ENCODE data around the gene CD83.

The CD83 gene

DNA sequence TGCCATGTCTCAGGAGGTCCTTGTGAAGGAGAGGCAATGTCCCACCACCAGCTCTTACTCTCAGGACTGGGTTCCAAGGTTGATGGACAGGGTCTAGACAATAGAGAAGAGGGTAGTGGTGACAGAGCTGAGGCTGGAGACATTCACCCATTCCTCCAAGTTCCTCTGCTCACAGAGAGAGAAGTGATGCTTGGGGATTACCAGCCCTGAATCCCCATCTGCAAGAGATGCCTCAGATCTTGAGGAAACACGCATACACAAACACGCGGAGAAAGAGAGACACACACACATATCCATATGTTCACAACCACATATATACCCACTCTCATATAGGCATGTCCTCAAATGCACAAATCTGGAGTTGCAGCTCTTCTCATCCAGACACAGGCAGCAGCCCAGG, 15.2 kb upstream of the CD83 start:
- Histone ChIP-seq H4K20me1 (ENCODE audit: control insufficient read depth, insufficient read depth, low read depth, low read length) (no peaks in the 10 kb centered on the region), H3F3A (ENCODE audit: control insufficient read depth, insufficient read depth) (no peaks in the 10 kb centered on the region), H3K9me3 (ENCODE audit: control insufficient read depth, insufficient read depth, low read length) (peaks cover 8% of the 10 kb centered on the region), H3K27me3 (ENCODE audit: control insufficient read depth, low read length) (no peaks in the 10 kb centered on the region), H3K9me2 (replicated peaks; ENCODE audit: control insufficient read depth, low read length) (no peaks in the 10 kb centered on the region), H3K27ac (ENCODE audit: low read depth, low read length) (no peak overlapping the region), H3K36me3 (ENCODE audit: control insufficient read depth, low read length) (peaks cover 7% of the 10 kb centered on the region), H3K4me1 (ENCODE audit: control insufficient read depth, low read length) (peaks cover 57% of the 10 kb centered on the region), H3K79me2 (ENCODE audit: control insufficient read depth, low read length) (no peaks in the 10 kb centered on the region), H3K4me3 (ENCODE audit: low read length) (no peak overlapping the region), H3K4me2 (ENCODE audit: low read length) (no peak overlapping the region)
- no peak for TF ChIP-seq EZH2phosphoT487 (IDR thresholded peaks at IDR 0.05; ENCODE audit: borderline replicate concordance, low read length)
- TF ChIP-seq, protein P1, sequence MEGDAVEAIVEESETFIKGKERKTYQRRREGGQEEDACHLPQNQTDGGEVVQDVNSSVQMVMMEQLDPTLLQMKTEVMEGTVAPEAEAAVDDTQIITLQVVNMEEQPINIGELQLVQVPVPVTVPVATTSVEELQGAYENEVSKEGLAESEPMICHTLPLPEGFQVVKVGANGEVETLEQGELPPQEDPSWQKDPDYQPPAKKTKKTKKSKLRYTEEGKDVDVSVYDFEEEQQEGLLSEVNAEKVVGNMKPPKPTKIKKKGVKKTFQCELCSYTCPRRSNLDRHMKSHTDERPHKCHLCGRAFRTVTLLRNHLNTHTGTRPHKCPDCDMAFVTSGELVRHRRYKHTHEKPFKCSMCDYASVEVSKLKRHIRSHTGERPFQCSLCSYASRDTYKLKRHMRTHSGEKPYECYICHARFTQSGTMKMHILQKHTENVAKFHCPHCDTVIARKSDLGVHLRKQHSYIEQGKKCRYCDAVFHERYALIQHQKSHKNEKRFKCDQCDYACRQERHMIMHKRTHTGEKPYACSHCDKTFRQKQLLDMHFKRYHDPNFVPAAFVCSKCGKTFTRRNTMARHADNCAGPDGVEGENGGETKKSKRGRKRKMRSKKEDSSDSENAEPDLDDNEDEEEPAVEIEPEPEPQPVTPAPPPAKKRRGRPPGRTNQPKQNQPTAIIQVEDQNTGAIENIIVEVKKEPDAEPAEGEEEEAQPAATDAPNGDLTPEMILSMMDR (IDR thresholded peaks at IDR 0.05; ENCODE audit: low read depth, low read length, poor library complexity, severe bottlenecking) = no peak

DNA sequence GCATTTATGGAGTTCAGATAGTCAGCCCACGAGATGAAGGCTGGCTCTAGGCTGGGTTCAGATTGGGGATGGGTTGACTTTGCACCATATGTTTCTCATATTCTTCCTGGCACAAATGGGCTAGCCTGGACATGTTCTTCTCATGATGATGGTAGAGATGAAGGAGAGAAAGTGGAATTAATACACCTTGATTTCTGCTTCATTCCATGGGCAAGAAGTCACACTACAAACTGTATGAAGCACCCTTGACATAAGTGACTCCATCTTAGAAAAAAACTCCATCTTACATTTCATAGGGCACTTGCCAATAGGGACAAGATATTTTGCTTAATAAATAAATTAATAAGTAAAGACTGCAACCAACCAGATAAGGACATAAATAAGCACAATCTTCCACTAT, 12.0 kb upstream of the CD83 start:
- Histone ChIP-seq H3K27ac (ENCODE audit: low read depth, low read length) (no peak overlapping the region), H3K27me3 (ENCODE audit: control insufficient read depth, low read length) (no peaks in the 10 kb centered on the region), H3K4me3 (ENCODE audit: low read length) (no peak overlapping the region), H3K79me2 (ENCODE audit: control insufficient read depth, low read length) (no peaks in the 10 kb centered on the region), H3K4me2 (ENCODE audit: low read length) (no peak overlapping the region), H3K9me2 (replicated peaks; ENCODE audit: control insufficient read depth, low read length) (no peaks in the 10 kb centered on the region), H3K36me3 (ENCODE audit: control insufficient read depth, low read length) (peaks cover 10% of the 10 kb centered on the region), H3F3A (ENCODE audit: control insufficient read depth, insufficient read depth) (peaks cover 20% of the 10 kb centered on the region), H4K20me1 (ENCODE audit: control insufficient read depth, insufficient read depth, low read depth, low read length) (no peaks in the 10 kb centered on the region), H3K4me1 (ENCODE audit: control insufficient read depth, low read length) (peaks cover 62% of the 10 kb centered on the region), H3K9me3 (ENCODE audit: control insufficient read depth, insufficient read depth, low read length) (peaks cover 12% of the 10 kb centered on the region)
- TF ChIP-seq EZH2phosphoT487 (IDR thresholded peaks at IDR 0.05; ENCODE audit: borderline replicate concordance, low read length) = no peak
- TF ChIP-seq, protein P1 (IDR thresholded peaks at IDR 0.05; ENCODE audit: low read depth, low read length, poor library complexity, severe bottlenecking) = no peak

DNA sequence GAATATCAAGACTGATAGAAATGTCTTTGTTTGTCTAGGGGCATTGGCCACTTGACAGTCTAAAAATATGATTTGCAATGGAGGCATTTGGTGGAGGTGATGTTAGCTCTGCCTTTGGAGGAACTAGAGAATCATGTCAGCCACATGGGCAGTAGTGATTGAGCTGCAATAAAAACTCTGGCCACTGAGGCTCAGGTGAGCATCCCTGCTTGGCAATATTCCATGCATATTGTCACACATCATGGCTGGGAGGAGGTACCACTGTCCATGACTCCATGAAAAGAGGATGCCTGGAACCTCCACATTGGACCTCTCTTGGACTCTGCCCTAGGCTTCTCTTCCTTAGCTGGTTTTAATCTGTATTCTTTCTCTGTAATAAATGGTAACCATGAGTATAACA, 10.6 kb upstream of the CD83 start:
- Histone ChIP-seq H4K20me1 (ENCODE audit: control insufficient read depth, insufficient read depth, low read depth, low read length) (no peaks in the 10 kb centered on the region), H3K27me3 (ENCODE audit: control insufficient read depth, low read length) (no peaks in the 10 kb centered on the region), H3K36me3 (ENCODE audit: control insufficient read depth, low read length) (peaks cover 10% of the 10 kb centered on the region), H3K79me2 (ENCODE audit: control insufficient read depth, low read length) (no peaks in the 10 kb centered on the region), H3F3A (ENCODE audit: control insufficient read depth, insufficient read depth) (peaks cover 25% of the 10 kb centered on the region), H3K4me3 (ENCODE audit: low read length) (peak overlapping the region; percentile 65), H3K27ac (ENCODE audit: low read depth, low read length) (peak overlapping the region; percentile 13; the same call in 1 of the 2 replicates), H3K9me2 (replicated peaks; ENCODE audit: control insufficient read depth, low read length) (no peaks in the 10 kb centered on the region), H3K4me2 (ENCODE audit: low read length) (peak overlapping the region; percentile 89), H3K9me3 (ENCODE audit: control insufficient read depth, insufficient read depth, low read length) (peaks cover 12% of the 10 kb centered on the region), H3K4me1 (ENCODE audit: control insufficient read depth, low read length) (peaks cover 62% of the 10 kb centered on the region)
- TF ChIP-seq EZH2phosphoT487 (IDR thresholded peaks at IDR 0.05; ENCODE audit: borderline replicate concordance, low read length) = no peak
- TF ChIP-seq, protein P1 (IDR thresholded peaks at IDR 0.05; ENCODE audit: low read depth, low read length, poor library complexity, severe bottlenecking) = no peak

All from DOHH2 (cell line).